Measurements from ENCODE around the gene UIMC1. TPM values are rescaled to one million over a fixed set of nuclear protein-coding genes. Genes with fewer than 3 reads are reported as not detected.

The UIMC1 gene
- total and polyA plus RNA-seq, 2 donors (not counting 1 experiment from before 2014, with no cell fraction given): 49.2 to 98.1 TPM

DNA sequence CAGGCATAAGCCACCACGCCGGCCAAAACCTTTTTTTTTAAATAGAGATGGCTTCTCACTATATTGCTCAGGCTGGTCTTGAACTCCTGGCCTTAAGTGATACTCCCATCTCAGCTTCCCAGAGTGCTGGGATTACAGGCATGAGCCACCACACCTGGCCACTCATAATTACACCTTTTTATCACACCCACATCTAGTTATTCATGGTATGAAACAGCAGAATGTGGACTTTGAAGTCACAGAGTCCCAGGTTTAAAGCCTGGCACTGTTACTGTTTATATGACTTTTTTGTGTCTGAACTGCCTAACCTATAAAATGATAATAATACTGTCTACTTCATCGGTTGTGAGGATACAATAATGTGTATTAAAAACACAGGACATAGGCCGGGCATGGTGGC, 39.1 kb upstream of the UIMC1 start:
- 83% methylated on average over 2 of the region's 4 CpGs for WGBS (ENCODE audit: insufficient coverage)
- DNase-seq (no peak), ATAC-seq (ENCODE audit: low read depth) (no peak)
- Mint-ChIP-seq H3K4me3 (no peak overlapping the region), H3K27ac (no peak overlapping the region), H3K4me1 (no peaks in the 10 kb centered on the region), H3K27me3 (no peaks in the 10 kb centered on the region), H3K9me3 (ENCODE audit: insufficient read depth) (no peaks in the 10 kb centered on the region)
- Histone ChIP-seq H2AFZ (ENCODE audit: insufficient read depth, low read depth, low read length, poor library complexity, severe bottlenecking) (no peak overlapping the region), H3K9me3 (ENCODE audit: control extremely low read depth in 1 of 3, control insufficient read depth in 2 of 3, insufficient read depth in 1 of 3, low read length in 2 of 3) (no peaks in the 10 kb centered on the region), H3K4me1 (ENCODE audit: control insufficient read depth in 2 of 2, insufficient read depth in 2 of 2, low read length in 2 of 2) (no peaks in the 10 kb centered on the region), H3K27ac (ENCODE audit: low read length in 2 of 2) (no peak overlapping the region), H3K36me3 (replicated peaks in 1 of 2; ENCODE audit: control extremely low read depth in 1 of 2, control insufficient read depth in 1 of 2, extremely low read depth in 1 of 2, insufficient read depth in 2 of 2, low read length in 1 of 2) (peaks cover 1 to 69% of the 10 kb centered on the region in 2 experiments), H3K9ac (ENCODE audit: low read length) (no peak overlapping the region), H3K4me3 (ENCODE audit: control extremely low read depth in 1 of 5, extremely low read depth in 1 of 5, insufficient read depth in 1 of 5, low read depth in 2 of 5, low read length in 4 of 5) (no peak overlapping the region), H3K27me3 (replicated peaks in 1 of 4; ENCODE audit: control extremely low read depth in 1 of 4, control insufficient read depth in 3 of 4, insufficient read depth in 4 of 4, low read length in 3 of 4) (no peaks in the 10 kb centered on the region), H4K20me1 (ENCODE audit: control insufficient read depth, insufficient read depth, low read length, poor library complexity, severe bottlenecking) (no peaks in the 10 kb centered on the region), H3K79me2 (ENCODE audit: control insufficient read depth, insufficient read depth, low read length) (no peaks in the 10 kb centered on the region), H3K4me2 (replicated peaks; ENCODE audit: low read depth, low read length, poor library complexity, severe bottlenecking) (no peak overlapping the region)
- ChIA-PET CTCF (interaction anchor here (0.5 to 1.3 kb wide), 3 partner anchors 27 to 676 kb away, joined by 3 to 4 read pairs (median 3); no protein-coding TSS in a partner anchor), POLR2A (no interaction called here)
- TF ChIP-seq, protein P1, sequence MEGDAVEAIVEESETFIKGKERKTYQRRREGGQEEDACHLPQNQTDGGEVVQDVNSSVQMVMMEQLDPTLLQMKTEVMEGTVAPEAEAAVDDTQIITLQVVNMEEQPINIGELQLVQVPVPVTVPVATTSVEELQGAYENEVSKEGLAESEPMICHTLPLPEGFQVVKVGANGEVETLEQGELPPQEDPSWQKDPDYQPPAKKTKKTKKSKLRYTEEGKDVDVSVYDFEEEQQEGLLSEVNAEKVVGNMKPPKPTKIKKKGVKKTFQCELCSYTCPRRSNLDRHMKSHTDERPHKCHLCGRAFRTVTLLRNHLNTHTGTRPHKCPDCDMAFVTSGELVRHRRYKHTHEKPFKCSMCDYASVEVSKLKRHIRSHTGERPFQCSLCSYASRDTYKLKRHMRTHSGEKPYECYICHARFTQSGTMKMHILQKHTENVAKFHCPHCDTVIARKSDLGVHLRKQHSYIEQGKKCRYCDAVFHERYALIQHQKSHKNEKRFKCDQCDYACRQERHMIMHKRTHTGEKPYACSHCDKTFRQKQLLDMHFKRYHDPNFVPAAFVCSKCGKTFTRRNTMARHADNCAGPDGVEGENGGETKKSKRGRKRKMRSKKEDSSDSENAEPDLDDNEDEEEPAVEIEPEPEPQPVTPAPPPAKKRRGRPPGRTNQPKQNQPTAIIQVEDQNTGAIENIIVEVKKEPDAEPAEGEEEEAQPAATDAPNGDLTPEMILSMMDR (IDR thresholded peaks at IDR 0.05): no peak
- TF ChIP-seq EZH2 (IDR thresholded peaks at IDR 0.05; ENCODE audit: borderline replicate concordance, insufficient read depth, low read depth, low read length, poor library complexity, severe bottlenecking): no peak
- intact Hi-C loops (cut with micrococcal nuclease): no loop called here

DNA sequence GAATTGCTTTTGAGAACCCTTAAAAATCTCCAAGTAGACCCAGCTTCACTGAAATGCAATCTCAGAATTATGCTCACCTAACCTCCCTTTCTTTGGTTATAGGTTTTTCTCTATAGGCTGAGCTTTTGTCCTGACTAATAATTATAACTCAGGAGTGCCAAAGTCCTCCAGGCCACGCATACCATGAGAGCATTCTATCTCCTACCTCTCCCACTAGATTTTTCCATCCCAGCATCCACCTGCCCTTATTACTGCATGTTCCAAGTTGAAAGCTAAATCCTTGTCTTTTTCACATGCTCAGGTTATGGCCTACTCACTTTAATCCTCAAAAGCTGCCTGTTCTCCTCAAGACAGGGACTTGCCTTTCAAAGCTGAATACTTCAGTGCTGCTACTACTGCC, 38.1 kb upstream of the UIMC1 start:
- H2AFZ ChIP-seq (ENCODE audit: insufficient read depth, low read depth, low read length, poor library complexity, severe bottlenecking): no peak overlapping the region
- intact Hi-C loops (cut with micrococcal nuclease): no loop called here
- POLR2A ChIA-PET: no interaction called here
- H3K9me3 ChIP-seq (ENCODE audit: control extremely low read depth in 1 of 3, control insufficient read depth in 2 of 3, insufficient read depth in 1 of 3, low read length in 2 of 3): no peaks in the 10 kb centered on the region
- H3K4me3 ChIP-seq (ENCODE audit: control extremely low read depth in 1 of 5, extremely low read depth in 1 of 5, insufficient read depth in 1 of 5, low read depth in 2 of 5, low read length in 4 of 5): no peak overlapping the region
- no peak for DNase-seq
- ATAC-seq (ENCODE audit: low read depth): no peak
- H3K4me1 ChIP-seq (ENCODE audit: control insufficient read depth in 2 of 2, insufficient read depth in 2 of 2, low read length in 2 of 2): no peaks in the 10 kb centered on the region
- CTCF ChIA-PET: interaction anchor here (1.3 kb wide), 1 partner anchor 28 kb away, joined by 3 read pairs; no protein-coding TSS in a partner anchor
- H3K4me2 ChIP-seq (replicated peaks; ENCODE audit: low read depth, low read length, poor library complexity, severe bottlenecking): no peak overlapping the region
- no peak overlapping the region for H3K27ac ChIP-seq (ENCODE audit: low read length in 2 of 2)
- 100% methylated on average over 1 of the region's 1 CpG for WGBS (ENCODE audit: insufficient coverage)
- H3K4me3 Mint-ChIP-seq: no peak overlapping the region
- peaks cover 1 to 64% of the 10 kb centered on the region in 2 experiments for H3K36me3 ChIP-seq (replicated peaks in 1 of 2; ENCODE audit: control extremely low read depth in 1 of 2, control insufficient read depth in 1 of 2, extremely low read depth in 1 of 2, insufficient read depth in 2 of 2, low read length in 1 of 2)
- H3K79me2 ChIP-seq (ENCODE audit: control insufficient read depth, insufficient read depth, low read length): peaks cover 2% of the 10 kb centered on the region
- no peaks in the 10 kb centered on the region for H3K27me3 ChIP-seq (replicated peaks in 1 of 4; ENCODE audit: control extremely low read depth in 1 of 4, control insufficient read depth in 3 of 4, insufficient read depth in 4 of 4, low read length in 3 of 4)
- peaks cover 1% of the 10 kb centered on the region for H3K4me1 Mint-ChIP-seq
- no peaks in the 10 kb centered on the region for H3K27me3 Mint-ChIP-seq
- H3K9me3 Mint-ChIP-seq (ENCODE audit: insufficient read depth): no peaks in the 10 kb centered on the region
- no peak overlapping the region for H3K27ac Mint-ChIP-seq
- no peak overlapping the region for H3K9ac ChIP-seq (ENCODE audit: low read length)
- TF ChIP-seq, protein P1 (IDR thresholded peaks at IDR 0.05): no peak
- TF ChIP-seq EZH2 (IDR thresholded peaks at IDR 0.05; ENCODE audit: borderline replicate concordance, insufficient read depth, low read depth, low read length, poor library complexity, severe bottlenecking): no peak
- no peaks in the 10 kb centered on the region for H4K20me1 ChIP-seq (ENCODE audit: control insufficient read depth, insufficient read depth, low read length, poor library complexity, severe bottlenecking)

Data from B cell (primary cell).